SK-N-SH (cell line): ENCODE results near the gene MAST4. TPM values are rescaled to one million over a fixed set of nuclear protein-coding genes. Genes with fewer than 3 reads are reported as not detected.

ENCODE experiments used
- CTCF ChIA-PET: fragments of 300-600, 350-600 bp; formaldehyde crosslinking; extraction: SDS; loops from one replicate; lab custom pipeline; 2021; lab: Yijun Ruan, JAX
- POLR2A ChIA-PET: fragments of 350-600 bp; sonication (Branson Sonifier 250); formaldehyde crosslinking; extraction: SDS; loops from one replicate; lab custom pipeline; 2020; ENCODE audit warnings: antibody characterized with exemption, inconsistent platforms; lab: Yijun Ruan, JAX
- DNase-seq: peaks from one replicate; pipeline ENCODE4 v3.0.0; 2012
- H2AFZ ChIP-seq: fragments of 200-600 bp; sonication (generic); 2 replicates; pipeline ENCODE4 v1.8.1; 2016; ENCODE audit warnings: antibody characterized with exemption, mild to moderate bottlenecking, low read depth
- H3F3A ChIP-seq: fragments of 200-600 bp; sonication (generic); replicated peaks from 2 replicates; pipeline ENCODE3; 2016; ENCODE audit warnings: antibody characterized with exemption, mild to moderate bottlenecking; ENCODE audit not compliant: insufficient read depth
- H3K27ac ChIP-seq, 2 experiments: fragments of 200-500 bp in 1 of 2; fragments of 200-600 bp in 1 of 2; sonication (Bioruptor generic) in 1 of 2; sonication (generic), shearing (Covaris generic) in 1 of 2; 2 replicates each; pipeline versions ENCODE4 v1.5.1 to v1.6.1; 2014 to 2016; ENCODE audit warnings: low read depth in 2 of 2, inconsistent platforms in 1 of 2, low read length in 1 of 2, mild to moderate bottlenecking in 1 of 2, mixed read lengths in 1 of 2
- H3K27me3 ChIP-seq: fragments of 200-600 bp; sonication (generic), shearing (Covaris generic); 2 replicates; pipeline ENCODE4 v1.6.1; 2016; ENCODE audit warnings: mixed run types; ENCODE audit not compliant: insufficient read depth
- H3K36me3 ChIP-seq, 2 experiments: fragments of 200-500 bp in 1 of 2; fragments of 200-600 bp in 1 of 2; sonication (Bioruptor generic) in 1 of 2; sonication (generic) in 1 of 2; replicated peaks in 1 of 2; 2 replicates each; pipeline versions ENCODE3 to v1.5.1; 2014 to 2016; ENCODE audit warnings: low read length in 1 of 2, mild to moderate bottlenecking in 1 of 2; ENCODE audit not compliant: insufficient read depth in 2 of 2, control insufficient read depth in 1 of 2
- H3K4me1 ChIP-seq, 2 experiments: fragments of 200-500 bp in 1 of 2; fragments of 200-600 bp in 1 of 2; sonication (Bioruptor generic) in 1 of 2; sonication (generic), shearing (Covaris generic) in 1 of 2; 2 replicates each; pipeline versions ENCODE4 v1.5.1 to v1.6.1; 2014 to 2016; ENCODE audit warnings: low read depth in 1 of 2, low read length in 1 of 2, mixed run types in 1 of 2; ENCODE audit not compliant: insufficient read depth in 2 of 2, control insufficient read depth in 1 of 2
- H3K4me2 ChIP-seq: fragments of 200-600 bp; sonication (generic), shearing (Covaris generic); 2 replicates; pipeline ENCODE4 v1.6.1; 2017; ENCODE audit warnings: mixed run types
- H3K4me3 ChIP-seq, 2 experiments: fragments of 200-500 bp in 1 of 2; fragments of 200-600 bp in 1 of 2; sonication (Bioruptor generic) in 1 of 2; sonication (generic), shearing (Covaris generic) in 1 of 2; 2 replicates each; pipeline versions ENCODE4 v1.5.1 to v1.8.1; 2014 to 2016; ENCODE audit warnings: low read depth in 2 of 2, inconsistent platforms in 1 of 2, low read length in 1 of 2, mild to moderate bottlenecking in 1 of 2, mixed read lengths in 1 of 2, moderate library complexity in 1 of 2
- H3K79me2 ChIP-seq: fragments of 200-600 bp; sonication (generic); 2 replicates; pipeline ENCODE4 v1.8.1; 2017; ENCODE audit warnings: mild to moderate bottlenecking; ENCODE audit not compliant: insufficient read depth
- H3K9ac ChIP-seq: fragments of 200-600 bp; sonication (generic); 2 replicates; pipeline ENCODE4 v1.6.1; 2017; ENCODE audit warnings: mixed run types
- H3K9me2 ChIP-seq: fragments of 200-600 bp; sonication (generic); 2 replicates; pipeline ENCODE4 v1.6.1; 2017; ENCODE audit warnings: mixed run types
- H3K9me3 ChIP-seq: fragments of 200-600 bp; sonication (generic); 2 replicates; pipeline ENCODE4 v1.6.1; 2017; ENCODE audit warnings: mixed run types, mild to moderate bottlenecking, moderate library complexity
- H4K20me1 ChIP-seq: fragments of 200-600 bp; sonication (generic); 2 replicates; pipeline ENCODE4 v1.6.1; 2017; ENCODE audit warnings: mild to moderate bottlenecking, mixed run types; ENCODE audit not compliant: insufficient read depth
- CHD2 ChIP-seq: fragments of 150-350 bp; IDR thresholded peaks from 2 replicates; pipeline ENCODE4 v1.6.1; 2018; ENCODE audit warnings: low read length; ENCODE audit not compliant: partially characterized antibody
- CTCF ChIP-seq: fragments of 200-600 bp; sonication (generic); IDR thresholded peaks from 2 replicates; pipeline ENCODE4 v1.6.1; 2017; ENCODE audit warnings: antibody characterized with exemption, mild to moderate bottlenecking, moderate library complexity
- EZH2phosphoT487 ChIP-seq: fragments of 200-600 bp; sonication (generic); IDR thresholded peaks from 2 replicates; pipeline ENCODE4 v1.6.1; 2017; ENCODE audit warnings: low read depth, mixed run types, mild to moderate bottlenecking, antibody characterized with exemption, moderate library complexity, borderline replicate concordance
- GABPA ChIP-seq: IDR thresholded peaks from 2 replicates; pipeline ENCODE4 v1.4.0; 2012; ENCODE audit warnings: low read depth, mild to moderate bottlenecking
- GATA2 ChIP-seq: sonication (generic); formaldehyde crosslinking; IDR thresholded peaks from 2 replicates; pipeline ENCODE4 v1.5.0; 2020; ENCODE audit warnings: mild to moderate bottlenecking, missing genetic modification reagents
- IRF3 ChIP-seq: fragments of 150-350 bp; IDR thresholded peaks from 2 replicates; pipeline ENCODE4 v1.6.1; 2016; ENCODE audit warnings: mild to moderate bottlenecking, low read depth, low read length
- JUND ChIP-seq: IDR thresholded peaks from 2 replicates; pipeline ENCODE4 v1.4.0; 2012
- MAX ChIP-seq: IDR thresholded peaks from 2 replicates; pipeline ENCODE4 v1.4.0; 2012; ENCODE audit warnings: low read depth
- MEF2A ChIP-seq: IDR thresholded peaks from 2 replicates; pipeline ENCODE4 v1.4.0; 2012; ENCODE audit warnings: low read depth, borderline replicate concordance
- NRF1 ChIP-seq: IDR thresholded peaks from 2 replicates; pipeline ENCODE4 v1.6.1; 2012; ENCODE audit warnings: low read depth, mild to moderate bottlenecking, low read length
- REST ChIP-seq: IDR thresholded peaks from 2 replicates; pipeline ENCODE4 v1.6.1; 2012; ENCODE audit warnings: mild to moderate bottlenecking, low read depth, low read length, moderate library complexity
- RFX5 ChIP-seq: IDR thresholded peaks from 2 replicates; pipeline ENCODE4 v1.6.1; 2012; ENCODE audit warnings: mild to moderate bottlenecking, improper control_type of control experiment, low read length
- RXRA ChIP-seq: IDR thresholded peaks from 2 replicates; pipeline ENCODE4 v1.4.0; 2012; ENCODE audit warnings: low read depth, mild to moderate bottlenecking, borderline replicate concordance
- SIN3A ChIP-seq: IDR thresholded peaks from 2 replicates; pipeline ENCODE4 v1.6.1; 2012; ENCODE audit warnings: low read depth, mild to moderate bottlenecking, low read length, moderate library complexity, borderline replicate concordance
- SMC3 ChIP-seq: IDR thresholded peaks from 2 replicates; pipeline ENCODE4 v1.6.1; 2012; ENCODE audit warnings: low read depth, low read length, improper control_type of control experiment
- TAF1 ChIP-seq: IDR thresholded peaks from 2 replicates; pipeline ENCODE4 v1.6.1; 2012; ENCODE audit warnings: low read depth, mild to moderate bottlenecking, low read length, moderate library complexity, borderline replicate concordance
- TCF12 ChIP-seq: IDR thresholded peaks from 2 replicates; pipeline ENCODE4 v1.4.0; 2012
- TEAD4 ChIP-seq: IDR thresholded peaks from 2 replicates; pipeline ENCODE4 v1.4.0; 2012; ENCODE audit warnings: mild to moderate bottlenecking, borderline replicate concordance; ENCODE audit not compliant: insufficient read depth
- USF1 ChIP-seq: IDR thresholded peaks from 2 replicates; pipeline ENCODE4 v1.4.0; 2012; ENCODE audit warnings: low read depth, borderline replicate concordance
- YY1 ChIP-seq: IDR thresholded peaks from 2 replicates; pipeline ENCODE4 v1.4.0; 2012; ENCODE audit warnings: low read depth, mild to moderate bottlenecking
- ZBTB33 ChIP-seq: IDR thresholded peaks from 2 replicates; pipeline ENCODE4 v1.4.0; 2012; ENCODE audit warnings: low read depth, borderline replicate concordance
- WGBS: methylation state at CpG from one replicate; pipeline ENCODE4 v1.1.6; 2017; ENCODE audit warnings: low lambda C conversion rate; 5-methylcytosine and 5-hydroxymethylcytosine counted together
- polyA plus RNA-seq, 3 experiments: library from polyadenylated mRNA; depleted of rRNA; stranded (reverse); fragments of >200 nt; gene quantifications; 2 replicates each; pipeline ENCODE4 v1.2.3, GENCODE V29; 2012

The MAST4 gene
- polyA plus RNA-seq, 1 of the 3 experiments (the other 2 are of a cell fraction): 2.2 TPM

GRCh38 chr5:66862020-66862419 is 265.8 kb downstream of the MAST4 start (continued):
- TF ChIP-seq CTCF: no peak
- no peak for TF ChIP-seq GABPA
- no peak for TF ChIP-seq RFX5
- TF ChIP-seq ZBTB33: no peak
- TF ChIP-seq TAF1: no peak
- TF ChIP-seq CHD2: no peak
- TF ChIP-seq SIN3A: no peak
- TF ChIP-seq GATA2 (CRISPR knock-in tag): no peak
- TF ChIP-seq YY1: no peak

- H3K79me2 ChIP-seq: no peaks in the 10 kb centered on the region
- no peaks in the 10 kb centered on the region for H3K36me3 ChIP-seq
- H3K9me3 ChIP-seq: no peaks in the 10 kb centered on the region
- H3K4me1 ChIP-seq: peaks cover 0 to 8% of the 10 kb centered on the region in 2 experiments; a peak in 2 of 4 replicates
- POLR2A ChIA-PET: no interaction called here
- CTCF ChIA-PET: no interaction called here
- 64% methylated on average over 6 of the region's 6 CpGs for WGBS
- H2AFZ ChIP-seq: no peak overlapping the region
- no peaks in the 10 kb centered on the region for H3F3A ChIP-seq
- H3K9ac ChIP-seq: no peak overlapping the region
- no peaks in the 10 kb centered on the region for H4K20me1 ChIP-seq
- no peak overlapping the region for H3K4me3 ChIP-seq
- H3K27me3 ChIP-seq: no peaks in the 10 kb centered on the region
- H3K27ac ChIP-seq: no peak overlapping the region
- no peaks in the 10 kb centered on the region for H3K9me2 ChIP-seq
- no peak for DNase-seq
- no peak overlapping the region for H3K4me2 ChIP-seq
- TF ChIP-seq USF1 (no peak), RFX5 (no peak), MAX (no peak), NRF1 (no peak), JUND (no peak), TCF12 (no peak), TEAD4 (no peak), REST (no peak), RXRA (no peak), IRF3 (no peak), EZH2phosphoT487 (no peak), SMC3 (no peak), MEF2A (no peak)
Observed at GRCh38 chr5:66863243-66864170, 267.3 kb downstream of the MAST4 start.
